ENCODE data around the gene RNASEH2C. TPM values are rescaled to one million over a fixed set of nuclear protein-coding genes. Genes with fewer than 3 reads are reported as not detected.
"Not testable (repeated sequence)": the region's sequence is repeated elsewhere in the genome, so short reads cannot be mapped to it uniquely, and the experiment has no call there.

Gene RNASEH2C
- total and polyA plus RNA-seq, 2 donors = 11.9 to 102 TPM

- no peaks in the 10 kb centered on the region for H3K4me1 ChIP-seq (ENCODE audit: insufficient read depth)
- H3K36me3 ChIP-seq (ENCODE audit: insufficient read depth) = no peaks in the 10 kb centered on the region
- no peak overlapping the region for H3K4me3 ChIP-seq (ENCODE audit: low read depth, low read length)
- WGBS = 70% methylated on average over 12 of the region's 12 CpGs
- no peak overlapping the region for H3K27ac ChIP-seq (ENCODE audit: low read depth)
- DNase-seq (ENCODE audit: extremely low spot score) = no peak
These were observed 24.9 kb downstream of the RNASEH2C start for GRCh38 chr11:65695459-65696241.

- Histone ChIP-seq H3K4me3 (ENCODE audit: low read depth, low read length) (no peak overlapping the region), H3K36me3 (ENCODE audit: insufficient read depth) (no peaks in the 10 kb centered on the region), H3K27ac (ENCODE audit: low read depth) (no peak overlapping the region), H3K4me1 (ENCODE audit: insufficient read depth) (no peaks in the 10 kb centered on the region)
- DNase-seq (ENCODE audit: extremely low spot score) = no peak
- WGBS = 64% methylated on average over 11 of the region's 11 CpGs
These were observed 28.2 kb downstream of the RNASEH2C start for GRCh38 chr11:65692367-65692766.

GRCh38 chr11:65691847-65692246 lies 28.8 kb downstream of the RNASEH2C start:
- H3K27ac ChIP-seq (ENCODE audit: low read depth) = not testable (repeated sequence)
- WGBS = 91% methylated on average over 8 of the region's 8 CpGs

GRCh38 chr11:65685981-65686380 lies 34.6 kb downstream of the RNASEH2C start:
- H3K36me3 ChIP-seq (ENCODE audit: insufficient read depth) = no peaks in the 10 kb centered on the region
- H3K4me1 ChIP-seq (ENCODE audit: insufficient read depth) = no peaks in the 10 kb centered on the region
- DNase-seq (ENCODE audit: extremely low spot score) = no peak
- no peak overlapping the region for H3K27ac ChIP-seq (ENCODE audit: low read depth)
- 57% methylated on average over 8 of the region's 8 CpGs for WGBS
- H3K4me3 ChIP-seq (ENCODE audit: low read depth, low read length) = no peak overlapping the region

More at GRCh38 chr11:65691847-65692246, 28.8 kb downstream of the RNASEH2C start:
- H3K4me1 ChIP-seq (ENCODE audit: insufficient read depth); H3K4me3 ChIP-seq (ENCODE audit: low read depth, low read length); DNase-seq (ENCODE audit: extremely low spot score); H3K36me3 ChIP-seq (ENCODE audit: insufficient read depth): not testable (repeated sequence)

- 83% methylated on average over 6 of the region's 6 CpGs for WGBS
- not testable (repeated sequence) for DNase-seq (ENCODE audit: extremely low spot score)
These were observed 37.1 kb downstream of the RNASEH2C start for GRCh38 chr11:65683480-65683879.

GRCh38 chr11:65680192-65680743 lies 40.3 kb downstream of the RNASEH2C start:
- Histone ChIP-seq H3K27ac (ENCODE audit: low read depth) (no peak overlapping the region), H3K36me3 (ENCODE audit: insufficient read depth) (no peaks in the 10 kb centered on the region), H3K4me3 (ENCODE audit: low read depth, low read length) (no peak overlapping the region), H3K4me1 (ENCODE audit: insufficient read depth) (no peaks in the 10 kb centered on the region)
- no peak for DNase-seq (ENCODE audit: extremely low spot score)
- 79% methylated on average over 5 of the region's 5 CpGs for WGBS

More at GRCh38 chr11:65683480-65683879, 37.1 kb downstream of the RNASEH2C start:
- not testable (repeated sequence) for H3K27ac ChIP-seq (ENCODE audit: low read depth); H3K4me1 ChIP-seq (ENCODE audit: insufficient read depth); H3K36me3 ChIP-seq (ENCODE audit: insufficient read depth); H3K4me3 ChIP-seq (ENCODE audit: low read depth, low read length)

GRCh38 chr11:65672982-65673381 lies 47.6 kb downstream of the RNASEH2C start:
- 91% methylated on average over 2 of the region's 2 CpGs for WGBS
- DNase-seq (ENCODE audit: extremely low spot score) = no peak
- Histone ChIP-seq H3K27ac (ENCODE audit: low read depth) (no peak overlapping the region), H3K4me1 (ENCODE audit: insufficient read depth) (no peaks in the 10 kb centered on the region), H3K4me3 (ENCODE audit: low read depth, low read length) (no peak overlapping the region), H3K36me3 (ENCODE audit: insufficient read depth) (no peaks in the 10 kb centered on the region)

- H3K36me3 ChIP-seq (ENCODE audit: insufficient read depth) = no peaks in the 10 kb centered on the region
- no peak overlapping the region for H3K27ac ChIP-seq (ENCODE audit: low read depth)
- DNase-seq (ENCODE audit: extremely low spot score) = no peak
- H3K4me3 ChIP-seq (ENCODE audit: low read depth, low read length) = no peak overlapping the region
- H3K4me1 ChIP-seq (ENCODE audit: insufficient read depth) = no peaks in the 10 kb centered on the region
These were observed 48.3 kb downstream of the RNASEH2C start for GRCh38 chr11:65672180-65672860.

Small RNA genes lying within 50 kb of the gene (small RNA-seq; reads per million reads assigned to genes)
- gene RN7SL309P = not detected

Other genes starting within 250 kb of the RNASEH2C start
- gene MALAT1, start 221.8 kb downstream of the RNASEH2C start, total RNA-seq = 27,753 TPM
- gene MALAT1, start 221.8 kb downstream of the RNASEH2C start, polyA plus RNA-seq = 141 TPM
- 43.4 TPM for gene SCYL1, start 195.7 kb downstream of the RNASEH2C start, total RNA-seq
- 82.0 TPM for gene SCYL1, start 195.7 kb downstream of the RNASEH2C start, polyA plus RNA-seq
- gene LTBP3, start 162.4 kb downstream of the RNASEH2C start, total RNA-seq = 58.5 TPM
- 145 TPM for gene LTBP3, start 162.4 kb downstream of the RNASEH2C start, polyA plus RNA-seq
- gene ZNRD2, start 150.3 kb downstream of the RNASEH2C start, total RNA-seq = 14.6 TPM
- gene ZNRD2, start 150.3 kb downstream of the RNASEH2C start, polyA plus RNA-seq = 94.9 TPM
- 10.9 TPM for gene FAM89B, start 148.3 kb downstream of the RNASEH2C start, total RNA-seq
- gene FAM89B, start 148.3 kb downstream of the RNASEH2C start, polyA plus RNA-seq = 82.7 TPM
- 45.9 TPM for gene EHBP1L1, start 144.7 kb downstream of the RNASEH2C start, total RNA-seq
- gene EHBP1L1, start 144.7 kb downstream of the RNASEH2C start, polyA plus RNA-seq = 178 TPM
- 0.63 TPM for gene KCNK7, start 125.0 kb downstream of the RNASEH2C start, total RNA-seq
- gene KCNK7, start 125.0 kb downstream of the RNASEH2C start, polyA plus RNA-seq = 1.2 TPM
- gene MAP3K11, start 106.6 kb downstream of the RNASEH2C start, total RNA-seq = 20.6 TPM
- 39.7 TPM for gene MAP3K11, start 106.6 kb downstream of the RNASEH2C start, polyA plus RNA-seq
- 8.3 TPM for gene PCNX3, start 105.0 kb downstream of the RNASEH2C start, total RNA-seq
- 25.3 TPM for gene PCNX3, start 105.0 kb downstream of the RNASEH2C start, polyA plus RNA-seq
- 16.0 TPM for gene SIPA1, start 82.7 kb downstream of the RNASEH2C start, total RNA-seq
- 54.0 TPM for gene SIPA1, start 82.7 kb downstream of the RNASEH2C start, polyA plus RNA-seq
- 18.5 TPM for gene RELA, start 57.9 kb downstream of the RNASEH2C start, total RNA-seq
- 80.8 TPM for gene RELA, start 57.9 kb downstream of the RNASEH2C start, polyA plus RNA-seq
- gene KAT5, start 8.5 kb downstream of the RNASEH2C start, total RNA-seq = 28.4 TPM
- gene KAT5, start 8.5 kb downstream of the RNASEH2C start, polyA plus RNA-seq = 95.6 TPM
- 3.0 TPM for gene AP5B1, start 60.2 kb upstream of the RNASEH2C start, total RNA-seq
- 14.7 TPM for gene AP5B1, start 60.2 kb upstream of the RNASEH2C start, polyA plus RNA-seq
- 4.7 TPM for gene OVOL1, start 66.3 kb upstream of the RNASEH2C start, total RNA-seq
- gene OVOL1, start 66.3 kb upstream of the RNASEH2C start, polyA plus RNA-seq = 5.1 TPM
- 0.85 TPM for gene SNX32, start 113.2 kb upstream of the RNASEH2C start, total RNA-seq
- gene SNX32, start 113.2 kb upstream of the RNASEH2C start, polyA plus RNA-seq = 2.0 TPM
- gene CFL1, start 137.4 kb upstream of the RNASEH2C start, total RNA-seq = 231 TPM
- gene CFL1, start 137.4 kb upstream of the RNASEH2C start, polyA plus RNA-seq = 728 TPM
- 38.2 TPM for gene MUS81, start 139.6 kb upstream of the RNASEH2C start, total RNA-seq
- gene MUS81, start 139.6 kb upstream of the RNASEH2C start, polyA plus RNA-seq = 65.4 TPM
- gene EFEMP2, start 152.0 kb upstream of the RNASEH2C start, total RNA-seq = 43.3 TPM
- 120 TPM for gene EFEMP2, start 152.0 kb upstream of the RNASEH2C start, polyA plus RNA-seq
- gene CTSW, start 159.0 kb upstream of the RNASEH2C start, total RNA-seq = 2.7 TPM
- gene CTSW, start 159.0 kb upstream of the RNASEH2C start, polyA plus RNA-seq = 0.98 TPM
- gene FIBP, start 167.7 kb upstream of the RNASEH2C start, total RNA-seq = 60.7 TPM
- 64.0 TPM for gene FIBP, start 167.7 kb upstream of the RNASEH2C start, polyA plus RNA-seq
- 6.9 TPM for gene CCDC85B, start 169.9 kb upstream of the RNASEH2C start, total RNA-seq
- gene CCDC85B, start 169.9 kb upstream of the RNASEH2C start, polyA plus RNA-seq = 84.1 TPM
- gene FOSL1, start 179.6 kb upstream of the RNASEH2C start, total RNA-seq = not detected
- gene FOSL1, start 179.6 kb upstream of the RNASEH2C start, polyA plus RNA-seq = 7.5 TPM
- gene C11orf68, start 198.3 kb upstream of the RNASEH2C start, total RNA-seq = 11.8 TPM
- 65.9 TPM for gene C11orf68, start 198.3 kb upstream of the RNASEH2C start, polyA plus RNA-seq
- 36.7 TPM for gene DRAP1, start 198.6 kb upstream of the RNASEH2C start, total RNA-seq
- gene DRAP1, start 198.6 kb upstream of the RNASEH2C start, polyA plus RNA-seq = 111 TPM
- gene TSGA10IP, start 224.7 kb upstream of the RNASEH2C start, total RNA-seq = not detected
- 0.09 TPM for gene TSGA10IP, start 224.7 kb upstream of the RNASEH2C start, polyA plus RNA-seq
- gene SART1, start 240.9 kb upstream of the RNASEH2C start, total RNA-seq = 18.9 TPM
- gene SART1, start 240.9 kb upstream of the RNASEH2C start, polyA plus RNA-seq = 47.2 TPM

Data from urinary bladder (tissue), 4 donors.